GM23248 (cell line): ENCODE data around the gene PRRC1.

Experiments used
- EZH2 ChIP-seq: fragments of 200-600 bp; sonication (generic); IDR thresholded peaks from 2 replicates; pipeline ENCODE4 v1.6.1; 2018; ENCODE audit warnings: antibody characterized with exemption, mild to moderate bottlenecking; ENCODE audit not compliant: insufficient read depth, poor library complexity, severe bottlenecking
- EZH2phosphoT487 ChIP-seq: fragments of 200-600 bp; sonication (generic); IDR thresholded peaks from 2 replicates; pipeline ENCODE4 v1.6.1; 2018; ENCODE audit warnings: antibody characterized with exemption, moderate library complexity, mild to moderate bottlenecking, low read depth; ENCODE audit not compliant: insufficient read depth

GRCh38 chr5:127561254-127561653 lies 43.8 kb downstream of the PRRC1 start:
- TF ChIP-seq EZH2: no peak
- TF ChIP-seq EZH2phosphoT487: no peak
